ENCODE data around the gene CAPRIN1. TPM values are rescaled to one million over a fixed set of nuclear protein-coding genes. Genes with fewer than 3 reads are reported as not detected.

The CAPRIN1 gene
- total RNA-seq, 1 experiment from 2014 or later: 224 TPM

GRCh38 chr11:34050581-34051348, 766 bp upstream of the CAPRIN1 start:
- Histone ChIP-seq H3K79me2 (ENCODE audit: low read length) (peaks cover 37% of the 10 kb centered on the region), H3K9ac (ENCODE audit: low read length) (peak overlapping the region; percentile 100), H3K4me2 (ENCODE audit: low read length) (peak overlapping the region; percentile 80), H2AFZ (ENCODE audit: low read length) (peak overlapping the region; percentile 94), H3K36me3 (ENCODE audit: low read depth, low read length) (peaks cover 14% of the 10 kb centered on the region), H4K20me1 (ENCODE audit: low read length) (peaks cover 20% of the 10 kb centered on the region), H3K9me2 (replicated peaks; ENCODE audit: low read length) (no peaks in the 10 kb centered on the region), H3K27me3 (ENCODE audit: low read length) (no peaks in the 10 kb centered on the region), H3K9me3 (ENCODE audit: low read length) (no peaks in the 10 kb centered on the region), H3K4me3 (ENCODE audit: low read length) (peak overlapping the region; percentile 88), H3F3A (ENCODE audit: low read length, unreplicated experiment) (no peaks in the 10 kb centered on the region), H3K27ac (ENCODE audit: low read length) (peak overlapping the region; percentile 96), H3K4me1 (ENCODE audit: insufficient read depth, low read length) (peaks cover 21% of the 10 kb centered on the region)
- ChIA-PET CTCF (no interaction called here), POLR2A (ENCODE audit: unreplicated experiment) (interaction anchor here (0.5 kb wide), 1 partner anchor 9 kb away, joined by 3 read pairs; no protein-coding TSS in a partner anchor)
- intact Hi-C loops (cut with micrococcal nuclease): loop anchor here (1.0 kb wide), 1 partner anchor 55 kb away; the partner anchor contains the start of gene NAT10
- ATAC-seq (peak; percentile 3; the same call in 1 of the 2 replicates), DNase-seq (no peak)
- TF ChIP-seq EZH2phosphoT487 (IDR thresholded peaks at IDR 0.05; ENCODE audit: borderline replicate concordance, low read length) (no peak), CTCF (conservative IDR thresholded peaks at IDR 0.05; ENCODE audit: low read depth, low read length) (no peak), EZH2 (IDR thresholded peaks at IDR 0.05; ENCODE audit: low read length, unreplicated experiment) (no peak)
- BruUV-seq (replicated peaks): TSS peak; percentile 24

- BruUV-seq (replicated peaks): no TSS peak
- ChIA-PET POLR2A (ENCODE audit: unreplicated experiment) (no interaction called here), CTCF (interaction anchor here (0.6 kb wide), 2 partner anchors 53 to 54 kb away, joined by 3 to 5 read pairs; partner anchors contain the start of gene NAT10)
- Histone ChIP-seq H3K9ac (ENCODE audit: low read length) (peak overlapping the region; percentile 100), H3K9me2 (replicated peaks; ENCODE audit: low read length) (no peaks in the 10 kb centered on the region), H3F3A (ENCODE audit: low read length, unreplicated experiment) (no peaks in the 10 kb centered on the region), H3K36me3 (ENCODE audit: low read depth, low read length) (peaks cover 23% of the 10 kb centered on the region), H3K27me3 (ENCODE audit: low read length) (no peaks in the 10 kb centered on the region), H3K9me3 (ENCODE audit: low read length) (no peaks in the 10 kb centered on the region), H3K4me3 (ENCODE audit: low read length) (peak overlapping the region; percentile 99), H4K20me1 (ENCODE audit: low read length) (peaks cover 34% of the 10 kb centered on the region), H3K4me2 (ENCODE audit: low read length) (peak overlapping the region; percentile 97), H2AFZ (ENCODE audit: low read length) (peak overlapping the region; percentile 94), H3K4me1 (ENCODE audit: insufficient read depth, low read length) (peaks cover 34% of the 10 kb centered on the region), H3K79me2 (ENCODE audit: low read length) (peaks cover 50% of the 10 kb centered on the region), H3K27ac (ENCODE audit: low read length) (peak overlapping the region; percentile 96)
- intact Hi-C loops (cut with micrococcal nuclease): no loop called here
- DNase-seq (peak; percentile 89), ATAC-seq (peak; percentile 70)
- no peak for TF ChIP-seq EZH2phosphoT487 (IDR thresholded peaks at IDR 0.05; ENCODE audit: borderline replicate concordance, low read length)
- TF ChIP-seq CTCF (conservative IDR thresholded peaks at IDR 0.05; ENCODE audit: low read depth, low read length): no peak
- TF ChIP-seq EZH2 (IDR thresholded peaks at IDR 0.05; ENCODE audit: low read length, unreplicated experiment): no peak
These were observed 591 bp downstream of the CAPRIN1 start for GRCh38 chr11:34052036-34052607.
